ENCODE results near the gene RASSF4. TPM values are rescaled to one million over a fixed set of nuclear protein-coding genes. Genes with fewer than 3 reads are reported as not detected.

The RASSF4 gene
- total RNA-seq, 2 experiments from 2014 or later = 0.50 to 1.2 TPM

- no peak for DNase-seq
- H3K36me3 Mint-ChIP-seq (ENCODE audit: low read depth) = no peaks in the 10 kb centered on the region
- ChIA-PET CTCF (interaction anchor here (0.9 to 3.0 kb wide), 10 partner anchors 11 to 68 kb away, joined by 3 to 17 read pairs (median 5); partner anchors contain the start of genes DEPP1 and RASSF4), POLR2A (interaction anchor here (1.4 kb wide), 1 partner anchor 69 kb away, joined by 3 read pairs; the partner anchor contains the start of gene ZNF22)
- no peak overlapping the region for H3K27ac Mint-ChIP-seq
- H3K9me3 Mint-ChIP-seq = no peaks in the 10 kb centered on the region
- no peak overlapping the region for H3K4me3 Mint-ChIP-seq
- H3K27me3 Mint-ChIP-seq = no peaks in the 10 kb centered on the region
- peaks cover 6% of the 10 kb centered on the region for H3K4me1 Mint-ChIP-seq
Measured at GRCh38 chr10:44931621-44932516, 27.7 kb upstream of the RASSF4 start.

- POLR2A ChIA-PET = interaction anchor here (1.4 kb wide), 1 partner anchor 68 kb away, joined by 3 read pairs; the partner anchor contains the start of gene ZNF22
- CTCF ChIA-PET = interaction anchor here (0.6 to 3.0 kb wide), 16 partner anchors 12 to 623 kb away, joined by 3 to 17 read pairs (median 4); partner anchors contain the start of genes DEPP1 and RASSF4
- H3K4me1 Mint-ChIP-seq = peaks cover 6% of the 10 kb centered on the region
- H3K36me3 Mint-ChIP-seq (ENCODE audit: low read depth) = no peaks in the 10 kb centered on the region
- H3K27me3 Mint-ChIP-seq = no peaks in the 10 kb centered on the region
- H3K4me3 Mint-ChIP-seq = no peak overlapping the region
- no peak overlapping the region for H3K27ac Mint-ChIP-seq
- DNase-seq = peak; percentile 81
- H3K9me3 Mint-ChIP-seq = no peaks in the 10 kb centered on the region
Measured at GRCh38 chr10:44932517-44933450, 26.8 kb upstream of the RASSF4 start.

GRCh38 chr10:44933451-44934321, 25.9 kb upstream of the RASSF4 start:
- ChIA-PET CTCF (interaction anchor here (0.6 to 3.0 kb wide), 15 partner anchors 12 to 622 kb away, joined by 3 to 17 read pairs (median 4); partner anchors contain the start of gene RASSF4), POLR2A (interaction anchor here (1.4 kb wide), 1 partner anchor 68 kb away, joined by 3 read pairs; the partner anchor contains the start of gene ZNF22)
- Mint-ChIP-seq H3K4me3 (no peak overlapping the region), H3K27ac (no peak overlapping the region), H3K4me1 (peaks cover 6% of the 10 kb centered on the region), H3K36me3 (ENCODE audit: low read depth) (no peaks in the 10 kb centered on the region), H3K27me3 (no peaks in the 10 kb centered on the region), H3K9me3 (no peaks in the 10 kb centered on the region)
- DNase-seq = no peak

DNA sequence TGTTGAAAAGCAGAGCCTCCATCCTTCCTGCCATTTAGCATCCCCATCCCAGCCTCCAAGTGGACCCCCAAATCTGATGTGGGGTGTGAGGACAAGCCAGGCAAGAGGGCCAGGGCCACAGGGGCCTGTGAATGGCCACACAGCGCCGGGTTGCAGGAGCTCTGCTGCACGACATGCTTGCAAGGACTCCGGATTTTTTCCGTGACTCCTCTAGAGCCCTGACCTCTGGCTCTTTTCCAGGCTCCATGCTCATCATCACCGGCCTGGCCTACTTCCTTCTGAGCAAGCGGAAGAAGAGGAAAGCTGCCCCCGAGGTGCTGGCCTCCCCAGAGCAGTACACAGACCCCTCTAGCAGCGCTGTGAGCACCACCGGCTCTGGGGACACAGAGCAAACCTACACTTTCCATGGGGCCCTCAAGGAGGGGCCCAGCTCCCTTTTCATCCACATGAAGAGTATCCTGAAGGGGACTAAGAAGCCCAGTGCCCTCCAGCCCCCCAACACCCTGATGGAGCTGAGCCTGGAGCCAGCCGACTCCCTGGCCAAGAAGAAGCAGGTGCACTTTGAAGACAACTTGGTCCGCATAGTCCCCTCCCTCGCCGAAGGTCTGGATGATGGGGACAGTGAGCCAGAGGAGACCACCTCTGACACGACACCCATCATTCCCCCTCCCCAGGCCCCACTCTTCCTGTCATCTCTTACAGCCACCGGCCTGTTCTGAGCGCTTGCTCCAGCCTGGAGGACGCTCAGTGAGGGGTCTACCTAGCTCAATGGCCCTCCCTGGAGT, 25.0 kb upstream of the RASSF4 start:
- H3K36me3 Mint-ChIP-seq (ENCODE audit: low read depth) = no peaks in the 10 kb centered on the region
- no peaks in the 10 kb centered on the region for H3K27me3 Mint-ChIP-seq
- no peak for DNase-seq
- ChIA-PET CTCF (interaction anchor here (3.0 kb wide), 1 partner anchor 14 kb away, joined by 15 read pairs; no protein-coding TSS in a partner anchor), POLR2A (no interaction called here)
- H3K9me3 Mint-ChIP-seq = no peaks in the 10 kb centered on the region
- H3K4me3 Mint-ChIP-seq = no peak overlapping the region
- peaks cover 6% of the 10 kb centered on the region for H3K4me1 Mint-ChIP-seq
- no peak overlapping the region for H3K27ac Mint-ChIP-seq

GRCh38 chr10:44935201-44935965, 24.2 kb upstream of the RASSF4 start:
- Mint-ChIP-seq H3K27ac (no peak overlapping the region), H3K4me3 (no peak overlapping the region), H3K36me3 (ENCODE audit: low read depth) (no peaks in the 10 kb centered on the region), H3K4me1 (peaks cover 6% of the 10 kb centered on the region), H3K27me3 (no peaks in the 10 kb centered on the region), H3K9me3 (no peaks in the 10 kb centered on the region)
- CTCF ChIA-PET = interaction anchor here (3.0 kb wide), 1 partner anchor 15 kb away, joined by 15 read pairs; no protein-coding TSS in a partner anchor
- no peak for DNase-seq
- POLR2A ChIA-PET = no interaction called here

- Mint-ChIP-seq H3K27ac (no peak overlapping the region), H3K4me1 (peaks cover 6% of the 10 kb centered on the region), H3K9me3 (no peaks in the 10 kb centered on the region), H3K4me3 (no peak overlapping the region), H3K27me3 (peaks cover 1% of the 10 kb centered on the region), H3K36me3 (ENCODE audit: low read depth) (no peaks in the 10 kb centered on the region)
- CTCF ChIA-PET = no interaction called here
- no peak for DNase-seq
- POLR2A ChIA-PET = no interaction called here
Measured at GRCh38 chr10:44935966-44936295, 23.7 kb upstream of the RASSF4 start.

GRCh38 chr10:44936314-44936975, 23.2 kb upstream of the RASSF4 start:
- H3K27me3 Mint-ChIP-seq = peaks cover 1% of the 10 kb centered on the region
- peaks cover 6% of the 10 kb centered on the region for H3K4me1 Mint-ChIP-seq
- no peak overlapping the region for H3K27ac Mint-ChIP-seq
- no peaks in the 10 kb centered on the region for H3K9me3 Mint-ChIP-seq
- no peak overlapping the region for H3K4me3 Mint-ChIP-seq
- CTCF ChIA-PET = no interaction called here
- no peaks in the 10 kb centered on the region for H3K36me3 Mint-ChIP-seq (ENCODE audit: low read depth)
- DNase-seq = no peak
- POLR2A ChIA-PET = no interaction called here

DNA sequence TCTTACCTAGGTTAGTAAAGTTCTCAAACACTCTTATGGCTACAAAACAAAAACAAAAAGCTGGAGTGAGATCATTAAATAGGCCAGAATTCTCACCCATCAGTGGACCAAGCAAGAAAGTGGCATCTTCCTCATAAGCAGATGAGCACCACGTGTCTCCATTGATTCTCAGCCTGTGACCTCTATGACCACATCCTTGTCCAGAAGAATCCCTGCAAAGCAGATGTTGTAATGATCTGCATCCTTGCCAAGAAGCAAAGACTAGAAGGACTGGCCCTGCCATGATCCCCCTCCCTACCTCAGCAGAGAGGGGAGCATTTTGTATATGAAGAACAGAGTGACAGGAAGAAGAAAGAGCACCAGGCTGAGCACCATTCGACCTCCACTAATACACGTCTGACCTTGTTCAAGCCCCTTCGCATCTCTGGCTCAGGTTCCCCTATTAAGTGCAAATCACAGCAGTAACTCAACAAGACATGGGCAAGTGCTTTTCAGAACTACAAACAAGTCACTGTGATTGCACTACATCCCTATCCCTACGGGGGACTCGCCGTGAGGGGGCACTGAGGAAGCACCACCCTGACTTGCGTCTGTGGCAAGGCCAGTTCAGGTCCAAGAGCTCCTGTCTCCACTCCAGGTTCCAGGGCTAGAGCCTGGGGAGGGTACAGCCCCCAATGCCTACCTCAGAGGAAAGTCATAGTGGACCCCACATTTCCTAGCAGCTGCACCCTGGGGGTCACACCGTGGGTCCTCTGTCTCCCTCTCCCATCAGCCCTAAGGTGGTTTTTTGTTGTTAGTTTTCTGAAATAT, 22.2 kb upstream of the RASSF4 start:
- Mint-ChIP-seq H3K27me3 (peaks cover 1% of the 10 kb centered on the region), H3K4me1 (peaks cover 6% of the 10 kb centered on the region), H3K4me3 (no peak overlapping the region), H3K27ac (no peak overlapping the region), H3K36me3 (ENCODE audit: low read depth) (no peaks in the 10 kb centered on the region), H3K9me3 (no peaks in the 10 kb centered on the region)
- DNase-seq = no peak
- ChIA-PET POLR2A (interaction anchor here (1.0 kb wide), 1 partner anchor 9 kb away, joined by 3 read pairs; no protein-coding TSS in a partner anchor), CTCF (no interaction called here)

DNA sequence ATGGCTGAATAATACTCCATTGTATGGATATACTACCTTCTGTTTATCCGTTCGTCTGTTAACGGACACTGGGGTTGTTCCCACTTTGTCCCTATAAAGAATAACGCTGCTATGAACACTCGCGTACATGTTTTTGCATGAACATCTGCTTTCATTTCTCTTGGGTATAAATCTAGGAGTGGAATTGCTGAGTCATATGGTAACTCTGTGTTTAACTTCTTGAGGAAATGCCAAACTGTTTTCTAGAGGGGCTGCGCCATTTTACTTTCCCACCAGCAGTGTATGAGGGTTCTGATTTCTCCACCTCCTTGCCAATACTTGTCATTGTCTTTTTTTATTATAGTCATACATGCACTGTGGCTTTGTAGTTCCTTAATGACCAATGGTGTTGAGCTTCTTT, 20.6 kb upstream of the RASSF4 start:
- Mint-ChIP-seq H3K27ac (no peak overlapping the region), H3K9me3 (no peaks in the 10 kb centered on the region), H3K27me3 (peaks cover 9% of the 10 kb centered on the region), H3K4me3 (no peak overlapping the region), H3K4me1 (peaks cover 6% of the 10 kb centered on the region), H3K36me3 (ENCODE audit: low read depth) (no peaks in the 10 kb centered on the region)
- DNase-seq = no peak
- CTCF ChIA-PET = no interaction called here
- POLR2A ChIA-PET = no interaction called here

DNA sequence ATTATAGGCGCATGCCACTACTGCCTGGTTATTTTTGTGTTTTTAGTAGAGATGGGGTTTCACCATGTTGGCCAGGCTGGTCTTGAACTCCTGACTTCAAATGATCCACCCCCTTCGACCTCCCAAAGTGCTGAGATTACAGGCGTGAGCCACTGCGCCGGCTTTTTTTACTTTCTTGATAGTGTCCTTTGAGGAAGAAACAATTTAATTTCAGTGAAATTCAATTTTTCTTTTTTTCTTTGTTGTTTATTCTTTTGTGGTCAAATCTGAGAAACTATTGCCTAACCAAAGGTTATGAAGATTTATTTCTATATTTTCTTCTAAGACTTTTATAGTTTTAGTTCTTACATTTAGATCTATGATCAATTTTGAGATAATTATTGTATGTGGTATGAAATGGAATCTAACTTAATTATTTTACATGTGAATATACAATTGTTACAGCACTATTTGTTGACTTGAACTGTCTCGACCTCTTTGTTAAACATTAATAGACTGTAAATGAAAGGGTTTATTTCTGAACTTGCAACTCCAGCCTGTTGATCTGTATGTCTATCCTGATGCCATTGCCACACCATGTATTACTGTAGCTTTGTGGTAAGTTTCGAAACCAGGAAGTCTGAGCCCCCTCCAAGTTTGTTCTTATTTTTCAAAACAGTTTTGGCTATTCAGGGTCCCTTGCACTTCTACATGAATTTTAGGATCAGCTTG, 19.8 kb upstream of the RASSF4 start:
- ChIA-PET CTCF (no interaction called here), POLR2A (no interaction called here)

More for the DNA sequence above, 19.8 kb upstream of the RASSF4 start:
- Mint-ChIP-seq H3K27ac (no peak overlapping the region), H3K9me3 (peaks cover 6% of the 10 kb centered on the region), H3K27me3 (peaks cover 16% of the 10 kb centered on the region), H3K4me3 (no peak overlapping the region), H3K36me3 (ENCODE audit: low read depth) (no peaks in the 10 kb centered on the region), H3K4me1 (peaks cover 6% of the 10 kb centered on the region)
- no peak for DNase-seq

Measured in activated CD4-positive, alpha-beta memory T cell treated with anti-CD3 and anti-CD28 coated beads, Interleukin-2, amount 10 ng/mL, durations not matched to agents 7 days and 5 days (primary cell).